ENCODE results near the gene PRSS56.
"Not testable (repeated sequence)": the region's sequence is repeated elsewhere in the genome, so short reads cannot be mapped to it uniquely, and the experiment has no call there.

The PRSS56 gene

DNA sequence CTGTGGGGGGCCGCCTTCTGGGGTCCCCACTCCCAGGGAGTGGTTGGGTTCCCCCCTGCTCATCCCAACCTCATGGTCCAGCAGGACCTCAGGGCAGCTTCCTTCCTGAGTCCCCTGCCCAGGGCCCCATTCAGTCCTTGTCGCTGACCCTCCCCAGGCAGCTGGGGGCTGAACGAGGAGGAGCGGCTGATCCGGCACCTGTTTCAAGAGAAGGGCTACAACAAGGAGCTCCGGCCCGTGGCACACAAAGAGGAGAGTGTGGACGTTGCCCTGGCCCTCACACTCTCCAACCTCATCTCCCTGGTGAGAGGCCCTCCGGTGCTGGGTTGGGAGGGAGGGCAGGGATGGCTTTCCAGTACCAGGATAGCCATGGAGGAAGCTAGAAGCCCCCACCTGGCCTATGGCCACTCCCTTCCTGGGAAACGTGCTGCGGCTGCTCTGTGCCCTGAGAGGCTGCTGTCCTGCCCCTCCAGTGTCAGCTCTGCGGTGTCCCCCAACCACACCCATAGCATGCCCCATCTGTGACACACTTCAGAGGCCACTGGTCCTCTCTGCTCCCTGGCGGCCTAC lies 6.3 kb downstream of the PRSS56 start:
- no peak for DNase-seq

DNA sequence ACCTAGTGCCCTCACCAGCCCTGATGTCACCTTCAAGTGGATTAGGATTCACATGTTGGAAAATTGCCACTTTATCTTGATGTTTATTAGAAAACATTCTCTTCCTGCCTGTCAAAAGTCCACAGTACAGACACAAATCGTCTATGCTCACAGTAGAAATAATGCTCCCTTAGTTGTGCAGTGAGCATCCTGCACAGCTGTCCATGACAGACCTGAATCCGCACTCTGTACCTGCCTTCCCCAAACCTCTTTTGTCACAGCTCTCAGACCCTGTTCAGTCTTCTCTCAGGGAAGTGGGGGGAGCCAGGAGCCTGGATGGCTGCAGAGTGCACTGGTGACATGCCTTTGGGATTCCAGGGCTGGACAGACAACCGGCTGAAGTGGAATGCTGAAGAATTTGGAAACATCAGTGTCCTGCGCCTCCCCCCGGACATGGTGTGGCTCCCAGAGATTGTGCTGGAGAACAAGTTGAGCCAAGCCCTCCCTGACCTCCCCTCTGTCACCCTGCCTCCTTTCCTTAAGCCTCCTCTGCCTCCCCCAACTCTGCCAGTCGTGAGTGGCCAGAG lies 7.8 kb downstream of the PRSS56 start:
- DNase-seq, result no peak

DNA sequence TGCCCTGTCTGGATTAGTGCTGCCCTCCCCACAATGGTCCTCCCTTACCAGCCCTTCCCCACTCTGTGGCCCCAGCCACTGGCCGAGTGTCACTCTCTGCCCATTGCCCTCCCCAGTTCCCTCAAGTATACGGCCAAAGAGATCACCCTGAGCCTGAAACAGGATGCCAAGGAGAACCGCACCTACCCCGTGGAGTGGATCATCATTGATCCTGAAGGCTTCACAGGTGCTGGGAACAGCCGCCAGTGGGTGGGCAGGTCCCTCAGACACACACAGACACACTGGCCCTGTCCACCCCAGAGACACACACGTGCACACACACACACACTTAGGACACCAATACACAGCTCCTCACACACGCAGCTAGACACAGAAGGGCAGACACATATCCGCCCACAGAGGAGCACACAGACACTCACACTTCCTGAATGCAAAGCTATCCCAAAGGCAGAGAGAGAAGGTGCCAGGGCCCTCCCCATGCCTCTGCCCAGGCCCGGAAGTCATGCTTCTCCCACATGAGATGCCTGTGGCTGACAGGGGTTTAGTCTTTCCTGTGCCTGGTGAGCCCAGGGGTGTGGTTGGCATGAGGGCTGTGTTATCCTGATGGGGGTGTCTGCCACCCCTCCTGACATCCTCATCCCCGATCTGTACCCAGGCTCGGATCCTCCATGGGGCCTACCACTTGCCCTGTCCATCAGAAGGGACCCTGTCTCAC lies 8.7 kb downstream of the PRSS56 start:
- no peak for DNase-seq

DNA sequence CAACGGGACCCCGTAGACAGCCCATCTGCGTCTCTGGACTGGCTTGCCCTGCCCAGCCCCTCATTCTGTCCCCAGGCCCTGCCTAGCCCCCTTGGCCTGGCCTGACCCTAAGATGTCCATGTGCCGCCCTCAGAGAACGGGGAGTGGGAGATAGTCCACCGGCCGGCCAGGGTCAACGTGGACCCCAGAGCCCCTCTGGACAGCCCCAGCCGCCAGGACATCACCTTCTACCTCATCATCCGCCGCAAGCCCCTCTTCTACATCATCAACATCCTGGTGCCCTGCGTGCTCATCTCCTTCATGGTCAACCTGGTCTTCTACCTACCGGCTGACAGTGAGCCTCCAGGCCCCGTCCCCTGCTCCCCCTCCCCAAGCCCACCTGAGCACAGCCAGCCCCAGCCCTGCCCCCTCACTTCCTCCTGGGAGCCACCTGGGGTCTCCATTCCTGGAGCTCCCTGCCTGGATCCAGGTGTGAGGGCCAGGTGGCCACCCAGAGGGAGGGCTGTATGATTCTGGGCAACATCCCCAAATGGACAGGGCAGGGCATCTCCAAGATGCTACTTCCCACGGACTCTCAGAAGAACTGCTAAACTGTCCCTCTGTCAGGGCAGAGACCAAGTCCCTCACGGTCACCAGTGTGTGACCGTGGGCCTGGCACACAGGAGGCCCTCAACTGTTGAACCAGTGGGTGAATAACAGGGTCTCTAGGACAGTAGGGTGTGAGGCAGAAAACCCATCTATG lies 9.8 kb downstream of the PRSS56 start:
- no peak for DNase-seq

DNA sequence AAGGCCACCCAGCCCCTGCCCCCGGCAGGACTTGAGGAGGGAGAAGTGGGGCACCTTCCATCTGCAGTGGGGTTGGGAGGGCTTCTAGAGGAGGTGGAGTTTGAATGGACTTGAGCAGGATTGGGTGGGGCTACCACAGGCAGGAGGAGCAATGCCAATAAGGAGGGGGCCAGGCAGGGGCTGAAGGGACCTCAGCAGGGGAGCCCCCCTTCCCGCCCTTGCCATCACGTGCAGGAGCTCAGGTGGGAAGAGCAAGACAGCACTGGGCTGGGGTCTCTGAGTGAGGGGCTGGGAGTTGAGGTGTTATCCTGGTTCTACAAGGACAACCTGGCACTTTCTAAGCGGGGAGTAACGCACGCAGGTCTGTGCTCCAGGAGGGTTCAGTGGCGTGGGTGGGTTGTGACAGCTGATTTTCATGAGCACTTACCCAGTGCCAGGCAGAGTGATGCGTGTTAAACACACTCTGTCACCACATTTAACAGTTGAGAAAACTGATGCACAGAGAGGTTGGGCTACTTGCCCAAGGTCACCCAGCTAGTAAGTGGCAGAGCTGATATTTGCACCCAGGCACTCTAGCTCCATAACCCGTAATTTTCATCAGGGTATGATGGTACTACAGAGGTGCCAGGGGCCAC lies 10.6 kb downstream of the PRSS56 start:
- DNase-seq, result no peak

GRCh38 chr2:232532419-232532818 lies 12.2 kb downstream of the PRSS56 start:
- no peak for DNase-seq

- not testable (repeated sequence) for DNase-seq
Observed at GRCh38 chr2:232532821-232533220, 12.6 kb downstream of the PRSS56 start.

GRCh38 chr2:232533944-232534710 lies 13.9 kb downstream of the PRSS56 start:
- no peak for DNase-seq

GRCh38 chr2:232534940-232535651 lies 14.9 kb downstream of the PRSS56 start:
- DNase-seq, result no peak

DNA sequence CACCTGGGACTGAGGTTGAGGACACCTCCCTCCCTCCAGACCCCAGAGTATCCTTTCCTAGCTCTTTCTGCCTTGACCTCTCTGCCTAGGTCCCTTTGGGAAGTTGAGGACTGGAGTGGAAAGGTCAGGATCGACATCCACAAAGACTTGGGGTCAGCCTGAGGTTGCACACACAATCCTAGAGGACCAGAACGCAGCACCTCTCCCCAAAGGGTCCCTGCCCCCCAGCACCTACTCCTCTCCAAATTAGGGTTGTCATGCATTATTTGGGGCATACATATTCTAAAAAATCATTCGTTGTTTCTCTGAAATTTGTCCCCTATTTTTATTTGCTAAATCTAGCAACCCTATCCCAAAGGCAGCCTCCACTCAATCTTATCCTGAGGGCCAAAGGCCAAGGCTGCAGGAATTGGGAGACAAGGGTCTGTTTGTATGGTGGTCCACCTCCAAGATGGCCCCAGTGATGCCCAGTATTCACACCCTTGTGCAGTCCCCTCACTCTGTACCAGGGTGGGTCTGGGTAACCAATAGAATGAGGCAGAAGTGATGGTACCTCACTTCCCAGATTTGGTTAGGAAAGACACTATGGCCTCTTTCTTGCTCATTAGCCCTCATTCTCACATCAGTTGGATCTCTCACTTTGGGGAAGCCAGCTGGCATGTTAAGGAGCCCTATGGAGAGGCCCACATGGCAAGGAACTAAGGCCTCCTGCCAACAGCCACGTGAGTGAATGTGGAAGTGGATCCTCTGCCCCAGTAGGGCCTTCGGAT lies 15.8 kb downstream of the PRSS56 start:
- DNase-seq, result no peak

GRCh38 chr2:232537079-232537478 lies 16.9 kb downstream of the PRSS56 start:
- no peak for DNase-seq

DNA sequence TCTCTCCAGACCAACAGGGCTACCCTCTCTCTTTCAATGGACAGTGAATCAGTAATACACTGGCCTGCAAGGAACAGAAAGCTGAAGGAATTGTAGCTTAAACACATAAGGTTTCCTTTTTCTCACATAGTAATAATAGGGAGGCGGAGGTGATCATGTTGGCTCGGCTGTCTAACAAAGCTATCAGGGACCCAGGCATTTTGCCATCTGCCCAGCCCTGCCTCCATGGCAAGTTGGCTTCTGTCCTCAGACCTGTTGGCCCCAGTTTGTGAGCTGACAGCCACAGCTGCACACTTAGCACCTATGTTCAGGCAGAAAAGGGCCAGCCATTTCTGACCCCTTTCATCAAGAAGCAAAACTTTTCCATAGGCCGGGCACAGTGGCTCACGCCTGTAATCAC lies 17.3 kb downstream of the PRSS56 start:
- no peak for DNase-seq

DNA sequence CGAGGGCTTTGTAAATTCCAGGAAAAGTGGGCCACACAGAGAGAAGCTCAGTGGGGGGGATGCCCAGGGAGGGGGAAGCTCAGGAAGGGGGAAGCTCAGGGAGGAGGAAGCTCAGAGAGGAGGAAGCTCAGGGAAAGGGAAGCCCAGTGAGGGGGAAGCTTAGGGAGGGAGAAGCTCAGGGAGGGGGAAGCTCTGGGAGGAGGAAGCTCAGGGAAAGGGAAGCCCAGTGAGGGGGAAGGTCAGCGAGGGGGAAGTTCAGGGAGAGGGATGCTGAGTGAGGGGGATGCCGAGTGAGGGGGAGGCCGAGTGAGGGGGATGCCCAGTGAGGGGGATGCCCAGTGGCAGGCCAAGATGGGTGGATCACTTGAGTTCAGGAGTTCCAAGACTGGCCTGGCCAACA lies 18.5 kb downstream of the PRSS56 start:
- no peak for DNase-seq

GRCh38 chr2:232539298-232540231 lies 19.4 kb downstream of the PRSS56 start, which contains the start of gene CHRNG:
CHRNG (plus strand) TSS chr2:232539692; CDS start chr2:232539748, 56 bp downstream.
- no peak for DNase-seq

- DNase-seq, result no peak
Observed at GRCh38 chr2:232540441-232541041, 20.4 kb downstream of the PRSS56 start.

- DNase-seq, result no peak
Observed at GRCh38 chr2:232541195-232541960, 21.2 kb downstream of the PRSS56 start.

DNA sequence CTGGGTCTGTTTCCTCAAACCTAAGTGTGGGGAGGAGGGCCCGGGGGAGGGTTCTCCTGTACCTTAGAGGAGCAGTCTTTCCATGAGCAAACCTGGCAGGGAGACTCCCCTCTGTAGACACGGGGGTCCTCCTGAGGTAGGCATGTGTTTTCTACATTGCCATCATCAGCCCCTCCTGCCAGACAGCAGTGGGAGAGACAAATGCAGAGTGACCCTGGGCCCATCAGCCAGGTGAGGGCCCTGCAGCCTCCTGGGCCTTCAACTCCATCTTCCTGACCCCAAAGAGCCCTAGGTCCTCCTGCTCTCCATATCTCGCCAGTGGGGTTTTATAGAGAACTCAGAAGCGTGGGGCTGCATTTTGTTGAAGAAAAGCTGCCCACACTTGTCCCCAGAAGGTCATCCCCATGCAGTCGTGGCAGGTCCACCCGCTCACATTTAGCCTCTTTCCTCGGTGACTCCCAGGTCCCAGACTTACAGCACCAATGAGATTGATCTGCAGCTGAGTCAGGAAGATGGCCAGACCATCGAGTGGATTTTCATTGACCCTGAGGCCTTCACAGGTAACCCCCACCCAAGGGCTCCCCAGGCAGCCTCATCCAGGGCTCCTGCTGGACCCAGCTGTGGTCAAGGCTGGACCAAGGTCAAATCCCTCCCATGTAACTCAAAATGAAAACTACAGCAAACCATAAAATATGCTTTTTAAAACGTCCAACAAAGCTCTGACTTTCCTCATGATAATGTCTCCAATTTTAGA lies 21.9 kb downstream of the PRSS56 start:
- DNase-seq, result no peak
